Left colon (tissue), 2 donors: ENCODE measurements around the gene MLLT1. TPM values are rescaled to one million over a fixed set of nuclear protein-coding genes. Genes with fewer than 3 reads are reported as not detected.

ENCODE experiments used
- ATAC-seq: fragments of 200-7000 bp; cut with Tn5 transposase; one replicate; pipeline ENCODE4 v1.9.1; 2020; ENCODE audit warnings: mild to moderate bottlenecking, moderate library complexity
- DNase-seq, 2 donors: peaks; one replicate each; pipeline ENCODE4 v3.0.0-alpha.2; 2020
- intact Hi-C, 2 donors: fragments of 100-400 bp; cut with DNase I in 1 of 2; cut with micrococcal nuclease in 1 of 2; formaldehyde crosslinking; loops; one replicate each; pipeline versions ENCODE4 v1.11.2 to v1.14.0; 2022; cut with DNase I, micrococcal nuclease
- total RNA-seq, 2 donors: library from RNA; stranded (reverse); fragmentation: NEBNext Ultra II Directional; extraction: Animal tissue kit (Norgen Biotek cat#: 25700); gene quantifications; one replicate each; pipeline ENCODE4 v1.2.1, GENCODE V29; 2021
- donor health status: DM: no; HTN: no; CAD: no.
- donor health status: DM: yes; HTN: yes; CAD: no.

Gene MLLT1
- total RNA-seq, 2 donors from 2014 or later, result 28.3 to 37.2 TPM

DNA sequence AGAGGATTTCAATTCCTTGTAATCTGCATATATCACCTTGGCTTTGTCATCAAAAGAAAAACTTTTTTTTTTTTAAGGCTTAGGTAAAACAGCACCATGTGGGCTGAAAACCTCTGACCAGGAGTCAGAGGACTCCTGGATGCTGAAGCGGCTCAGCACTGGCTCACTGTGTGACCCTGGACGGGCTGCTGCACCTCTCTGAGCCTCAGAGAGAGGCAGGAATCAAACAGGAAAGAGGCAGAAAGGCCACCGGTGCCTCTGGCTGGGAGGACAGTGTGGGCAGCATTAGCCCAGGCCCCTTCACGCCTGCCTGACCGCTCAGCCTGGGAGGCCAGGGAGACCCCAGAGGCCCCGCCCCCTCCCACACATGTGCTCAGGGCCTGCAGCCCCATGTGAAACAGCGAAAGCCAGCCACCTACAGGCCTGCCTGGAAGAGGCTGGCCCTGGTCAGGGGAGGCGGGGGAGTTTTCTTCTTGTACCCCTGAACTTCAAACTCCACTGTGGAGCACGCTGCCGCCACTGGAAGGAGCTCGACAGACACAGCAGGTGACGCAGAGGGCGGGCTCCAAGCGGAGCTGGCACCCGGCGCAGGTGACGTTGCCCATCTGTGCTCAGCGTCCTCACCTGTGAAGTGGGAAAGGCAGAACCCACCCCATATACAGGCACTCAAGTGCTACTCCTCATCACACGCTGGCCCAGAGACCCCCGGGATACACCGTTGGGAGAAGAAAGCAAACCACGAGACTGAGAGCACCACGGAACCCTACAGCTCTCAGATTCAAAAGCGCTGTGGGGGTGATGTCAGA, 39.7 kb downstream of the MLLT1 start:
- intact Hi-C loops, result no loop called here
- DNase-seq, result no peak

DNA sequence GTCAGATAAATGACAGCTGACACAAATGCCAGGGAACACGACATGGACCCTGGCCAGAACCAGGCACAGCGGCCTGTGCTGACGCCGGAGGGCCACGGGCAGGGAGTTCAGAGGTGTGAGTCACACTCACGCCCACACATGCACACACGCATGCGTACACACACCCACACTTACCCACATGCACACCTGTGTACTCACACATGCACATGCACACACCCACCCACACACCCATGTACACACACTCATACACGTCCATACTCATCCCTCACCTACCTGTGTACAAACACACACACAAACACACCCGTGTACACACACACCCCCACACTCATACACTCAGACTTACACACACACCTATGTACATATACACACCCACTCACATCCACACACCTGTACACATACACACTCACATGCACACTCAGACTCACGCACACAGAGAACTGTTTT, 40.4 kb downstream of the MLLT1 start:
- ATAC-seq, result no peak
- no peak for DNase-seq
- intact Hi-C loops, result no loop called here

More for the DNA sequence above, 39.7 kb downstream of the MLLT1 start:
- ATAC-seq, result no peak

DNA sequence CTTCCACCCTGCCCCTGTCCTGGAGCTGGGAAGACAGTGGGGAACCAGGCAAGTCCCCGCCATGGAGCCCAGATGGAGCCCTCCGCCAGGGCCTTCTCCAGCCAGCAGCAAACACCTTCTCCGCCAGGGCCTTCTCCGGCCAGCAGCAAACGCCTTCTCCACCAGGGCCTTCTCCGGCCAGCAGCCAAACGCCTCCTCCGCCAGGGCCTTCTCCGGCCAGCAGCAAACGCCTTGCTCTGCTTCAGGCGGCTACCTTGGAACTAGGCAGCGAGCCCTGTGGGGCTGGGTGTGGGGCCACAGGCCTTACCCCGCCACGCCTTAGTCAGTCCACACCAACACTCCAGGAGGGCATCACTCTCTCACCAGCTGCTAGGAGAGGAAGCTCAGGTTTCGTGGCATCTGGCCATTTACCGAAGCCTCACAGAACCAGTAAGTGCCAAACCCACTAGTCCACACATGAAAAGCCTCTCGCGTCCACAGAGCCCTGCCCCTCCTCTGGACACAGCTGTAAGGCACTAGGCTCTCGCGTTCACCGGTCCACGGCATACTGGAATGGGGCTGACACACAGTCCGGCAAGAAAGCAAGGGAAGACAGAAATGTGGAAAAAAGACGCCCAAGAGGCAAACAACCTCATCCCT, 41.0 kb downstream of the MLLT1 start:
- ATAC-seq, result no peak
- intact Hi-C loops, result no loop called here
- DNase-seq, result no peak

DNA sequence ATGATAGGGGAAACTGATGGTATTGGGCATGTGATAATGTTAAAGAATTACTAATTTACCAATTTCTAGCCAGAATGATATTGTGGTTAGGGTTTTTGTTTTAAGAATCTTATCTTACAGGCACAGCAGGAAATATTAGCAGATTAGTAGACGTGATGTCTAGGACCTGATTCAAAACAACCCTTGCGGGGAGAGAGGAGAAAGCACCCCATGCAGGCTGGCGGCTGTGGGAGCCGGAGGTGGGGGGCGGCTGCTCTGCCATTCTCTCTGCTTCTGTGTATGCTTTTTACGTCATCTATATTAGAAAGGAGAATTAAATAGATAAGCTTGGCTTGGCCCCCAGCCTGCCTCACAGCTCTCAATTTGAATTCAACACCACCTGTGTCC, 41.5 kb downstream of the MLLT1 start:
- intact Hi-C loops, result no loop called here
- no peak for ATAC-seq
- no peak for DNase-seq

DNA sequence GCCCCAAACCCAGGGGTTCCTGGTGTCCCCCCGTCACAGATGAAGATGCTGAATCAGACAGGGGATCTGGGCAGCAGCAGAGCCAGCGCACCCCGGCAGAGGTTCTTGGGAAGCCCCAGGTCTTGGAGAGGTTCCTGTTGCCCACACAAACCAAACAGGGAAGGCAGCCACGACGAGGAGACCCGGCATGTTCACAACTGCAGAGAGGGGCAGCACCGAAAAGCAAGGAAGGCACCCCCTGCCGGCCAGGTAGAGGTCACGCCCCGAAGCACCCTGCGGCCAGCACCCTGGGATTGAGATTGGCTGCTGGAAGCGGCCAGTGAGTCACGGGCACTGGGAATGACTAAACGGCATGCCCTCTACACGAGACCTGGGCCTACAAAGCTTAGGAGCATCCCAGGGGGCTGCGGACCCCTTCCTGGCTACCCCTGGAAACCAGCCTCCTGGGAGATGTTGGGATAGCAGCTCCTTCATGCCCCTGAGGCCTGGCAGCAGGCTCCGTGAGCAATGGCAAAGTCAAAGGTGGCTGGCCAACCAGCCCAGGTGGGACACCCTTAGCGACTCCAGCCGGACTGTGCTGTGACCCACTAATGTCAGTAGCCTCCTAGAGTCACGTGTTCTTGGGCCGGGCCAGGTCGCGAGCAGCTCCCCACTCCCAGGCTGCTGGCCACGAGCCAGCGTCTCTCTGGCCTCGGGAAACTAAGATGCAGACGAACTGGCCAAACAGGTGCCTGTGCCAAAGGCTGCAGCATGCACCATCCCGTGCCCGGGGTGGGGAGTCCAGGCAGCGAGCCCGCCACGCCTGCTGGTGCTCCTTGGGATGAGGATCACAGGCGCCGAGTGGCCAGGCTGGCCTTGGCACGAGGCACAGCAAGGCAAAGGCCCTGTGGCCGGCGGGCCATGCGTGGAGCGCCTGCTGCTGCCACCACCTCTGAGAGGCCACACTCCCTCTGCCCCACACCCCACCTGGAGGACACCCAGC, 43.2 kb downstream of the MLLT1 start:
- DNase-seq, result peak; percentile 53 to 72
- intact Hi-C loops, result no loop called here
- ATAC-seq, result peak; percentile 86

DNA sequence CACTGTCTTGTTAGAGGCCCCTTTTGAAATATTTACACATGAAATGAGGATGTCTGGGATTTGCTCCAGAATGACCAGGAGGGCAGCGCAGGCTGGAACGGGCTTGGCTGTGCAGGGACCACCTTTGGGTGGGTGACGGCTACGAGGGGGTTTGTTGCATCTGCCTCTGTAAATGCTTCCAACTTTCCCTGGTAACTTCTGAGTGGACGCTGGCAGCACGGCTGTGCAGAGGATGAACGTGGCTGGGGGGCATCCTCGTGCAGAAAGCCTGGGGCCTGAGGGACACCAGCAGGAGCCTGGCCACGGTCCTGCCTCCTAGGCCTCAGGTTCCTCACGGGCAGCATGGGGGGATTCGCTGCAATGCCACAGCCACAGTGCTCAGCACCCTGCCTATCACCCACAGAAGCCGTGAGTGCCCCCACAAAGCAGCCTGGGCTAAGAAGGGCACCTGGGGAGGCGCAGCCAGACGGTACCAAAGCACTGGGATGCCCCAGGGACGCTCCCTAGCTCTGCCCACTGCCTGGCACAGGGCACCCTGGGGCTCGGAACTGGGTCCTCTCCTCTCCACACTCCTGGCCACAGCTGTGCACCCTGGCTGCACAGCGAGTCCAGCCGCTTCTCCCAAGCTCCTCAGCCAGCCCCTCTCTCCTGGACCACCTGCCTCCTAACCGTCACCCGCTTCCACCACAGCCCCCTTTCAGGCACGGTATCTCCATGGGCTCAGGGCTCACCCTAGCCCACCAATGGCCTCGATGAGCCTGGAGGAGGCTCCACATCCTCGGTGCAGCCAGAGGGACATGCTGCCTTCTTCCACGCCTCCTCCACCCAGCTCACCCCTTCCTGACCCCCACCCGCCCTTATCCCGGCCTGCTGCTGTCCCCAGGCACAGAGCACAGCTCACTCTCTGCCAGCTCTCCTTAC, 44.5 kb downstream of the MLLT1 start:
- ATAC-seq (no peak), DNase-seq (no peak)
- intact Hi-C loops, result no loop called here

DNA sequence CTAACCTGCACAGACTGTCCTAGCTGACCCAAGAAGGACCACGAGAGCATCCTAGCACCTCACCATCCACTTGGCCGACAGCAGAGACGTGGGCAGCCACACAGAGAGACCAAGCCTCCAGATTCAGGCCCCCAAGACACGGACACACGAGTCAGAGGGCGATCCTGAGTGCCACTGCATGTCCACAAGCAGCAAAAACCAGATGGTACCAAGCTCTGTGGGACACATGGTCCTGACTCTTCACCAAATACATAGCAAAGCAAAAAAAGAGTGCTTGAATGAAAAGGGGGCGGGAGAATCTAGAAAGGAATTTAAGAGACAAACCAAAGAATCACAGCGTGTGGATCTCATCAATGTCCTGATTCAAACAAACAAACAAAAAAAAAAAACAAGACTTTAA, 45.2 kb downstream of the MLLT1 start:
- ATAC-seq (no peak), DNase-seq (no peak)
- intact Hi-C loops, result no loop called here

DNA sequence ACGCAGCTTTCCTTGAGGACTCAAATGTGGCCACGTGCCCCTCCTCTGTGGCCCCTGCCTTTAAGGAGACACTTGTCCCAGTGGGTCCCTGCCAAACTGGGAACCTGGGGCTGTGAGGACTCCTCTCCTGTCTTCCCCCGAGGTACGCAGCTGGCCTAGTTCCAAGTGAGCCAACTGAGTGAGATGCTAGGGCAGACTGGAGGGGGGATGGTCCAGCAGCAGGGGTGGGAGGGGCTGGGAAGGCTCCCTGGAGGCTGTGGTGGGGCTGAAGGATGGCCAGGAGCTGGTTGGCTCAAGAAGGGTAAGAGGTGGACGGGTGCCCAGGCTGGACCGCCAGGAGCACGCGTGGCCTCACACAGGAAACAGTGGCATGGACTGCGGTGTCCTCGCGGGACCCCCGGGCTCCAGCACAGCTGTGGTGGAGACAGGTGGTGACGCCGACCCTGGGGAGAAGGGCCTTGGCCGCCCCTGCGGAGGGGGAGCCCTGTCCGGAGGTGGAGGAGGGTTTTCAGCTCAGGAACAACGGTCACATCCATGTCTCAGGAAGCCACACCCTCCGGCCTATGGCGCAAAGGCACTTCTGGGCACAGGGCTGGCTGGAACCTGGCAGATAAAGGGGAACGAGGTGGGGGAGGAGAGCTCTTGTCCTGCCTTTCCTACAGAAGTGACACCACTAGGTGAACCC, 45.8 kb downstream of the MLLT1 start:
- intact Hi-C loops, result no loop called here
- no peak for ATAC-seq
- no peak for DNase-seq

DNA sequence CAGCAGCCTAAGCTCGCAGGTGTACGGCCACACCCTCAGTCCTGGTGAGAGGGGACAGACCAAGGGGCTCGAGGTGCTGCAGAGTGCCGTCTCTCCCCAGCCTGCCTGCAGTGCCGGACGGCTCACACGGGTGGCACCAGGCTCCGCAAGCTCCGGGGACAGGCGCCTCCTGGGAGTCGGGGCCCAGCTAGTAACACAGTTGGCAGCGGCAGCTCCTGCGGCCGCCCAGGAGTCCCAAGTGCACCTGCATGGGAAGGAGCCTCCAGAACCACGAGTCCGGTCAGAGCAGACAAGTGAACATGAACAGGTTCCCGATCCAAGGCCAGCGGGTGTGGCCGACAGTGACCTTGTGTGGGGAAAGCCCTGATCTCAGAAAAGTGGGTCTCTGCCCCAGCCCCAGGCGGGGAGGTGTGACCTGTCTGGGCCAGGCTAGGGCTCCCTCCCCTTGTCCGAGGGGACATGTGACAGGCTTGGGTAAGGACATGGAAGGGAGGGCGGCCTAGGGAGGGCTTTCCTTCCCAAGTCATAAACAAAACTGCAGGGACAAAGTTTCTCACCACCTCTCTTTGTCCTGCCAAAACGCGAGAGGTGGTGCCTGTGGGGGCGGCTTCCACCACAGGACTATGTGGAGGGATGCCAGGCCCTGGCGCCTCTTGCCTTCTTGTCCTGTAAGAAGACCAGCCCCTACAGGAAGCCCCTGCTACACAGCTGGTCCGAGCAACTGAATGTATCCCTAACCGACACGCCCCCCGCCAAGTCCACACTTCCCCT, 46.5 kb downstream of the MLLT1 start:
- DNase-seq (no peak), ATAC-seq (peak; percentile 27)
- intact Hi-C loops, result no loop called here

DNA sequence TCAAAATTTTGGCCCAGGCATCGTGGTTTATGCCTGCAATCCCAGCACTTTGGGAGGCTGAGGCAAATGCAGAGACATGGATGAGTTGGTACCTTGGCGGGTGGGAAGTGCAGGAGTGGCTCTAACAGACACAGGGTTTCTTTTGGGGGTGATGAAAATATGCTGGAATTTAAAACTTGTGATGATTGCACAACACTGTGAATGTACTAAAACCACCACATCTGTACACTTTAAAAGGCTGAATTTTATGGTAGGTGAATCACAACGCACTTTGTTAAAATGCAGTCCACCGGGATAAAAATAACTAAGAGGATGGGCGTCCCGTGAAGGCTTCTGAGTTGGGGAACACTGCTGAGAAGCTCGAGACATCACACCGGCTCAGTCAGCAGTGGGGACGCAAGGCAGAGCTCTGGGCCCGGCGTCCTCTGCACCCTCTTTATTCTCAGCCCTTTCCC, 47.1 kb downstream of the MLLT1 start:
- DNase-seq (no peak), ATAC-seq (no peak)
- intact Hi-C loops, result no loop called here

DNA sequence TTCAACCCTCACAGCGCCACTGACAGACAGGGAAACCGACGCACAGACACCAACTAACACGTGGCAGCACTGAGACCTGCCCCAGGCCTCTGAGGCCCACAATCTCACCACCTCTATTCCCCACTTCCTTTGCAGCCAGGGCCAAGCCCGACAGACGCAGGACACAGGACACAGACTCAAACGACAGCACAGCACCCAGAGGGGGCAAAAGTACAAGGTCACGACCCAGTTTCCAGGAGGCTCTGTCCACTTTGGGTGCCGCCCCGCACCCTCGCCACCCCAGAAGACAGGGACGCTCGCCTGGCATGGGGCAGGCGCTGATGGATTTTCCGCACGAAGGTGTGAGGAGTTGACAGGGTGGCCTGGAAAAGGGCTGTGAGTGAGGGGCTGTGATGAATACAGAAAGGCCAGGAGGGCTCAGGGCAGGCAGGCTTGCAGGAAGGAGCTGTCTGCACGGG, 48.8 kb downstream of the MLLT1 start:
- intact Hi-C loops, result no loop called here
- ATAC-seq, result no peak
- no peak for DNase-seq

DNA sequence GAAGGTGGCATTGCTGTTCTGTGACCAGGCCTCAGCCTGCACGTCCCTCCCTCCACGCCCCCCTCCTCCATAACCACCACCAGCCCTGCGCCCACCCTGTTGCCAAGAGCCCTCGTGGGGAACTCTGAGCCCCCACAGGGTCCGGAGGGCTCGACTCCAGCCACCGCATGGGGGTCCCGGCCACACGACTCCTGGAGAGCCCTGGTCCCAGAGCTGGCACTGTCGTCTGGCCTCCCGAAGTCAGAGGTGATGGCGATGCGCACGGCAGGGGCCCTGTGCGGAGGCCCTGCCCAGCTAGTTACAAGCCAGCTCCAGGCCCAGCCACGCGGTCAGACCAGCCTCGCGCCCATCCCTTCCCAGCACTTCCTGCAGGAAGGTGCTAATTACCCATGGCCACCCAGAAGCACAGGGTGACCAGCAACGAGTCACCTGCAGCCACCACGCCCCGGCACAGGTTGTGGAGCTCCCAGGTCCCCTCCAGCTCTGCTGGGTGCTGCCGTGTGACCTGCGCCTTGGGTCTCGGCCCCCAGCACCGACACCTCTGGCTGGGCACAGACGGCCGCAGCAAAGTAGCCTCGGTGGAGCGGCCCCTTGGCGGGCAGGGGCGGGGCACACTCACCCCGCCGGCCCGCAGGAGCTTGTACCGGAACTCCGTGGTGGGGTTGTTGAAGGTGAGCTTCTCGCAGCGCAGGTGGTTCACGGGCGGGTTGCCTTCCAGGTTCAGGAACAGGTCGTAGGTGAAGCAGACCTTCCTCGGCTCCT, 49.6 kb downstream of the MLLT1 start:
- intact Hi-C loops, result no loop called here

DNA sequence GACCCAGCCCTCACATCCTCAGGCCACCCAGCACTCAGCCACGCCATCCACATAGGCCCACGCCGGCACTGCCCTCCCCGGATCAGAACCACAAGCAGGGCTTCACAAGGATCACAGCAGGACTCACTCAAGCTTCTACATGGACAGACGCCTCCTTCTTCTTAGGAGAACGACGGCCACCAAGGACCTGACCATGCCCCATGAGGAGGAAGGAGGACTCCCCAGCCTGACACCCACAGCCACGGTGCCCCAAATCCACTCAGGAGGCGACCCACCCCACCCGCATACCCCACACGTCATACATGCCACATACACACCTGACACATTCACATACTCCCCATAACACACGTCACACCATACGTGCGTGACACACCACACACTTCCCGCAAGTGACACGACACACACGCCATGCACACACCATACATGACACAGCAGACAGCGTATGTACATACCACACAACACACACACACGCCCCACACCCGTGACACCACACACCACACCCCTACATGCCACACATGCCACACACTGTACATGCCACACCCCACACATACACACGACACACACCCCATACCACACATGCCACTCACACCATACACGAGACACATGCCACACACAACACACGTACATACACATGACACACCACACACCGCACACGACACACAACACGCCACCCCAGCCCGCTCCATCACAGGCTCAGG, 50.4 kb downstream of the MLLT1 start:
- intact Hi-C loops, result no loop called here
- DNase-seq (no peak), ATAC-seq (no peak)

More for the DNA sequence above, 49.6 kb downstream of the MLLT1 start:
- no peak for ATAC-seq
- no peak for DNase-seq

DNA sequence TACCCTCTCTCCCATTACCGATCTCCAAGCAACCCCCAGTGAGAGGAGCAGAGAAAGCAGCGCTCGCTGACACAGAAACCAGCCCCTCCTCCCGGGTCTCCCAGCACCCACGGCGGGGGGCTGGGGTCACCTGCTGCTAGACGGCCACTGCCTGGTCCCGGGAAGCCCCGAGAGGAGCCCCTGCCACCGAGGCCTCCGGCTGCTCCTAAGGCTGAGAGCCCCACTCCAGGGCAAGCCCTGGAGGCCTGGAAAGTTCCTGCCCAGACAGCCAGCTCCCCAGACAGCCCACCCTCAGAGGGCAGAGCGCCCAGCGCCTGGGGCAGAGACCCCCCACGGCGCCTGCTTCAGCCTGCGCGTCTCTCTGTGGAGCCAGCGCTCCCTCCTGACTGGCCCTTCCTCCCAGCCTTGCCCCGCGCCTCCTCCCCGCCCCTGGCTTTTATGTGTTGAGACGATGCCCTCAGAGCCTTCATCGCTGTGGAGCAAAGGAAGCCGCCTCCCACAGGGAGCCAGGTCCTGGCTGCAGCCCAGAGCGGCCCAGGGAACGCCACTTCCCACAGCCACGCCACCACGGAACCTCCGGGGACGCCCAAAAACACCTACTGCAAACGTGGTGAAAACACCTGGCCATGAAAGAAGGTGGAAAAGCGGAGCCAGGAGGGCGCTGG, 51.1 kb downstream of the MLLT1 start:
- intact Hi-C loops, result no loop called here
- ATAC-seq (no peak), DNase-seq (no peak)

DNA sequence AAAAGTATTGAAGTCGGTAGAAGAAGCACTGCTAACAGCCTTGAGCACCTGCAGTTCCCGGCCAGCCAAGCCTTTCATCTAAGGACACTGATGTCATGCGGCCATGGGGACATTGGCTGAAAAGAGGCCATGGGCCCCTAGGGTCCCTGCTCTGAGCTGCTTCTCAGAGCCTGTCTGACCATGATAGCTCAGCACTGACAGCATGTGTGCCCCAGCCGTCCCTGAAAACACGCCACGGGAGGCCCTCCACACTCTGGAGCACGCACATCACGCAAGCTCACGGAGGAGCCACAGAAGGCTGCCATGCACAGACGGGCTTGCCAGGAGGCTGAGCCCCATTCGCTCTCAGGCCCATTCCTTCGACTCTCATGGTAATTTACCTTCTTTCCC, 51.8 kb downstream of the MLLT1 start:
- DNase-seq (no peak), ATAC-seq (no peak)
- intact Hi-C loops, result no loop called here
